ENCODE data around the gene TSR1.

Gene TSR1

DNA sequence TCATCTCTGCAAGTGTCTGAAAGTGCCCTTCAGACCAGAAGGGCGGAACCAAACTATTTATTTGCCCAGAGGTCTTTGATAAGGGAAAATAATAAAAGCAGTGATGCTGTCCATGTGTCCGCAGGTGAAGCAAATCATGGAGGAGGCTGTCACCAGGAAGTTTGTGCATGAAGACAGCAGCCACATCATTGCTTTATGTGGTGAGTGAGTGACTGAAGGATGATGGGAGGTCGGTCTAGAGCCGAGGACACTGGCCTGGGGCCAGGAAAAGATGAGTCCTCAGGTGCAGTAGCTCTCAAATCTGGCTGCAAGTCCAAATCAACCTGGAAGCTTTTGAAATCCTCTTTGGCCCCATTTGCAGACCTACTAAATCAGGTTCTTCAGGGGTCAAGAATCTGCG is 7.2 kb upstream of the TSR1 start:
- H2AFZ ChIP-seq = no peak overlapping the region
- H3K9ac ChIP-seq = no peak overlapping the region
- H3K9me3 ChIP-seq (ENCODE audit: control insufficient read depth, low read length) = no peaks in the 10 kb centered on the region
- H3K27me3 ChIP-seq (ENCODE audit: control insufficient read depth, insufficient read depth, low read length) = no peaks in the 10 kb centered on the region
- no peaks in the 10 kb centered on the region for H3K36me3 ChIP-seq (ENCODE audit: control insufficient read depth, insufficient read depth, low read length)
- H3K79me2 ChIP-seq = no peaks in the 10 kb centered on the region
- H3K4me1 ChIP-seq = peaks cover 7% of the 10 kb centered on the region
- TF ChIP-seq, protein P1, sequence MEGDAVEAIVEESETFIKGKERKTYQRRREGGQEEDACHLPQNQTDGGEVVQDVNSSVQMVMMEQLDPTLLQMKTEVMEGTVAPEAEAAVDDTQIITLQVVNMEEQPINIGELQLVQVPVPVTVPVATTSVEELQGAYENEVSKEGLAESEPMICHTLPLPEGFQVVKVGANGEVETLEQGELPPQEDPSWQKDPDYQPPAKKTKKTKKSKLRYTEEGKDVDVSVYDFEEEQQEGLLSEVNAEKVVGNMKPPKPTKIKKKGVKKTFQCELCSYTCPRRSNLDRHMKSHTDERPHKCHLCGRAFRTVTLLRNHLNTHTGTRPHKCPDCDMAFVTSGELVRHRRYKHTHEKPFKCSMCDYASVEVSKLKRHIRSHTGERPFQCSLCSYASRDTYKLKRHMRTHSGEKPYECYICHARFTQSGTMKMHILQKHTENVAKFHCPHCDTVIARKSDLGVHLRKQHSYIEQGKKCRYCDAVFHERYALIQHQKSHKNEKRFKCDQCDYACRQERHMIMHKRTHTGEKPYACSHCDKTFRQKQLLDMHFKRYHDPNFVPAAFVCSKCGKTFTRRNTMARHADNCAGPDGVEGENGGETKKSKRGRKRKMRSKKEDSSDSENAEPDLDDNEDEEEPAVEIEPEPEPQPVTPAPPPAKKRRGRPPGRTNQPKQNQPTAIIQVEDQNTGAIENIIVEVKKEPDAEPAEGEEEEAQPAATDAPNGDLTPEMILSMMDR (IDR thresholded peaks at IDR 0.05) = no peak
- H3K27ac ChIP-seq = no peak overlapping the region
- no peak overlapping the region for H3K4me3 ChIP-seq (ENCODE audit: low read depth, low read length)
- no peak overlapping the region for H3K4me2 ChIP-seq (ENCODE audit: low read length)

DNA sequence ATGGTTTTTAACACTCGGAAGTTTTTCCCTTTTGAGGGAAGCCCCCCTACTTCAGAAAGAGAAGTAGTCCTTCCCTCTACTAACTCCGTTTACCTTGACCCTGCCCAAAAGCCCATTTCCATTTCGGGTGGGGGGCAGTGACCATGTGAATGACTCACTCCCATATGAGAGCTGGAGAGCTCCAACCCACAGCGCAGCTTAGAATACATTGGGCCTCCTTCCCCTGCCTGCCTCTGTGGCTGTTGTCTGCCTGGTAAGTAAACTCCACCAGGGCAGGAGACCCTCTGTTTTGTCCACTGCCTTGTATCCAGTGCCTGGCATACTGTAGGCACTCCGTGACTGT is 2.0 kb upstream of the TSR1 start:
- H3K4me3 ChIP-seq (ENCODE audit: low read depth, low read length) = peak overlapping the region; percentile 52
- H3K27ac ChIP-seq = peak overlapping the region; percentile 57
- H3K4me1 ChIP-seq = peaks cover 5% of the 10 kb centered on the region

DNA sequence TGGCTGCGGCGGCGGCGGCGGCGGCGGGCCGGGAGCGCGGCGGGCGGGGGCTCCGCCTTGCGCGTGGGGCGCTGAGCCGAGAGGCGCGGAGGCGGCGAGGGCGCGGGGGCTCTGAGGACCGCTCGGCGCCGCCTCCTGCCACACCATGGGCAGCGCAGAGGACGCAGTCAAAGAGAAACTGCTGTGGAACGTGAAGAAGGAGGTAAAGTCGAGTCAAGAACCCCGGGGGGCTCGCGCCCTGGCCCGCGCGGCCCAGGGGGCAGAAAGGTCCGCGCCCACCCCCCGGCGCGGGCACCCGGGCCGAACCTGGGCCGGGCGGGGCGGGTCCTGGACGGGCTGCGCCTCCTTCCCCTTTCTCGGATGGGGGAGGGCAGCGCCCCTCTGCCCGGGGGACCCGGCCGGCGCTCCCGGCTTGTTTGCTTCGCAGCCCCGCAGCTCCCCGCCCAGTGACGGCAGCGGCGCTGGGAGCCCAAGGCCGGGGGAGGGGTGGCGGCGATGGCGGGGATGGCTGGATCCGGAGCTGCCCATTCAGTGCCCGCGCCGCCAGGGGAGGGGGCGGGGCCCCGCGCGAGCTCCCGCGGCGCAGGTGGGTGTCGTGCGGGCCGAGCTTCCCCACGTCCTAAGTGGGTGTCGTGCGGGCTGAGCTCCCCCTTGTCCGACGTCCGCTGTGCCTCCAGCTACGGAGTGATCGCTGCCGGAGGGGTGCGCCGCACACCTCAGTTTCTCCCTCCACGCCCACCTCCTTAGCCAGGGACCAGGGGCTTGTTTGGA is 1.5 kb upstream of the TSR1 start:
- Histone ChIP-seq H3K4me3 (ENCODE audit: low read depth, low read length) (peak overlapping the region; percentile 52), H3K36me3 (ENCODE audit: control insufficient read depth, insufficient read depth, low read length) (no peaks in the 10 kb centered on the region), H3K4me1 (peaks cover 5% of the 10 kb centered on the region), H3K27me3 (ENCODE audit: control insufficient read depth, insufficient read depth, low read length) (no peaks in the 10 kb centered on the region), H3K9me3 (ENCODE audit: control insufficient read depth, low read length) (no peaks in the 10 kb centered on the region), H3K4me2 (ENCODE audit: low read length) (peak overlapping the region; percentile 95), H2AFZ (peak overlapping the region; percentile 84), H3K79me2 (peaks cover 18% of the 10 kb centered on the region), H3K27ac (peak overlapping the region; percentile 57), H3K9ac (no peak overlapping the region)
- TF ChIP-seq, protein P1 (IDR thresholded peaks at IDR 0.05) = no peak

More for the DNA sequence above, 2.0 kb upstream of the TSR1 start:
- Histone ChIP-seq H3K27me3 (ENCODE audit: control insufficient read depth, insufficient read depth, low read length) (no peaks in the 10 kb centered on the region), H3K79me2 (peaks cover 18% of the 10 kb centered on the region), H2AFZ (peak overlapping the region; percentile 84), H3K4me2 (ENCODE audit: low read length) (peak overlapping the region; percentile 92), H3K9ac (no peak overlapping the region), H3K9me3 (ENCODE audit: control insufficient read depth, low read length) (no peaks in the 10 kb centered on the region), H3K36me3 (ENCODE audit: control insufficient read depth, insufficient read depth, low read length) (no peaks in the 10 kb centered on the region)
- TF ChIP-seq, protein P1 (IDR thresholded peaks at IDR 0.05) = no peak

DNA sequence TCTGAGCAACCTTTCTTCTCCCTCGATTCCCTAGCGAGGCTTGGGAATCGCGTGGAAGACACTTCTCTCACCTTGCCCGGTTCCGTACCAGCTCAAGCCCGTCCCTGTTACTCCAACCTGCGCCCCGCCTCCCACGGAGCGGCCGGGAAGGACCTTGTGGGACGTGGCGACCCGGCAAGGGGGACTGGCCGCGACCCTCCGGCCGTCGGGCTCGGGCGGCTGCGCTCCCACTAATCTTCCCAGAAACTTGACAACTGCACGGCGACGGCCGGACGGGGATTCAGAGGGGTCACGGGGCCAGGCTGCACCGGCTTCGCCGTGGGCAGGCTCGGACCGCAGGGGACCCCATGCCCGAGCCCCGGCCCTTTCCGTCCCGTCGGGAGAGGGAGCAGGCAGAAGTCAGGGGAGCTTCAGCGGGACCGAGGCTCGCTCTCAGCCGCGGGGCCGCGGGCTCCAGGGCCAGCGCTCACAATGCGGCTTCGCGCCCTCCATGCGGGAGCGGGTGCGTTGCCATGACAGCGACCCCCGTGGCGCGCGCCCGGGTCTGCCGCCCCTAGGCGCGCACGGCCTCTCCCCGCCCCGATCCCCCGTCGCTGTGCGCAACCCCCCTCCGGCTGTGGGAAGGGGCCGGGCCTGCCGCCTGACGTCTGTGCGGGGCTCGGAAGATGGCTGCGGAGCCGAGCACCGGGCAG is 741 bp upstream of the TSR1 start, which contains the start of gene SGSM2:
Gene SGSM2 (plus strand): TSS at position 650 of the 692 bp plus-strand sequence. CDS start 188 bp downstream, outside the sequence.
- H2AFZ ChIP-seq = peak within 1 kb of the TSS; percentile 96
- H3K4me1 ChIP-seq = peaks cover 5% of the 10 kb centered on the region
- peak within 1 kb of the TSS; percentile 90 for H3K27ac ChIP-seq
- peaks cover 21% of the 10 kb centered on the region for H3K79me2 ChIP-seq
- H3K4me2 ChIP-seq (ENCODE audit: low read length) = peak within 1 kb of the TSS; percentile 95
- H3K27me3 ChIP-seq (ENCODE audit: control insufficient read depth, insufficient read depth, low read length) = no peaks in the 10 kb centered on the region
- no peaks in the 10 kb centered on the region for H3K9me3 ChIP-seq (ENCODE audit: control insufficient read depth, low read length)
- H3K36me3 ChIP-seq (ENCODE audit: control insufficient read depth, insufficient read depth, low read length) = no peaks in the 10 kb centered on the region
- peak within 1 kb of the TSS; percentile 31 for H3K9ac ChIP-seq
- H3K4me3 ChIP-seq (ENCODE audit: low read depth, low read length) = peak within 1 kb of the TSS; percentile 62
- TF ChIP-seq, protein P1 (IDR thresholded peaks at IDR 0.05) = no peak
